SU-DHL-6 (cell line): ENCODE results near the gene MEX3A.
A peak's percentile ranks its signal among the peaks of the same experiment; 100 is the strongest.

Experiments used
- H2AFZ ChIP-seq: fragments of 200-600 bp; sonication (generic); 2 replicates; pipeline ENCODE4 v1.6.1; 2014; ENCODE audit warnings: low read depth, mild to moderate bottlenecking, moderate library complexity, mixed read lengths, antibody characterized with exemption, low read length; ENCODE audit not compliant: severe bottlenecking
- H3F3A ChIP-seq: fragments of 200-600 bp; shearing (Covaris generic); 2 replicates; pipeline ENCODE4 v1.6.0; 2016; ENCODE audit warnings: antibody characterized with exemption, mild to moderate bottlenecking; ENCODE audit not compliant: insufficient read depth
- H3K27ac ChIP-seq: fragments of 200-600 bp; sonication (generic); 2 replicates; pipeline ENCODE4 v1.5.1; 2016; ENCODE audit warnings: low read depth, mild to moderate bottlenecking, low read length, moderate library complexity, mixed read lengths
- H3K27me3 ChIP-seq: fragments of 200-600 bp; sonication (generic), shearing (Covaris generic); 2 replicates; pipeline ENCODE4 v1.6.0; 2014; ENCODE audit warnings: mild to moderate bottlenecking, low read length
- H3K36me3 ChIP-seq: fragments of 200-600 bp; sonication (generic); 2 replicates; pipeline ENCODE4 v1.6.1; 2014; ENCODE audit warnings: mild to moderate bottlenecking, low read length, mixed read lengths
- H3K4me2 ChIP-seq: fragments of 300-600, 200-600 bp; shearing (Covaris generic), sonication (generic); 2 replicates; pipeline ENCODE4 v1.6.0; 2014; ENCODE audit warnings: low read length, low read depth, mild to moderate bottlenecking; ENCODE audit not compliant: poor library complexity, severe bottlenecking
- H3K4me3 ChIP-seq: fragments of 200-600 bp; sonication (generic); 2 replicates; pipeline ENCODE4 v1.5.1; 2014; ENCODE audit warnings: antibody characterized with exemption, low read length, mild to moderate bottlenecking, mixed read lengths; ENCODE audit not compliant: insufficient read depth, poor library complexity, severe bottlenecking
- H3K79me2 ChIP-seq: fragments of 200-600 bp; sonication (generic); 2 replicates; pipeline ENCODE4 v1.6.1; 2014; ENCODE audit warnings: mild to moderate bottlenecking, low read length, moderate library complexity; ENCODE audit not compliant: insufficient read depth
- H3K9ac ChIP-seq: fragments of 200-600 bp; sonication (generic); 2 replicates; pipeline ENCODE4 v1.7.0; 2014; ENCODE audit warnings: mild to moderate bottlenecking, low read length
- H3K9me2 ChIP-seq: fragments of 200-600 bp; sonication (generic); replicated peaks from 2 replicates; pipeline ENCODE4 v1.6.1; 2014; ENCODE audit warnings: low read length; ENCODE audit not compliant: insufficient read depth
- H3K9me3 ChIP-seq: fragments of 200-600 bp; sonication (generic); 2 replicates; pipeline ENCODE4 v1.6.1; 2014; ENCODE audit warnings: low read length, mixed read lengths; ENCODE audit not compliant: insufficient read depth
- H4K20me1 ChIP-seq: fragments of 200-600 bp; sonication (generic); 2 replicates; pipeline ENCODE4 v1.6.1; 2014; ENCODE audit warnings: low read depth, mild to moderate bottlenecking, antibody characterized with exemption, low read length, moderate library complexity, mixed read lengths
- CTCF ChIP-seq: fragments of 200-600 bp; sonication (generic); IDR thresholded peaks from one replicate; pipeline ENCODE4 v1.5.1; 2017; ENCODE audit warnings: antibody characterized with exemption, mild to moderate bottlenecking, low read length, moderate library complexity; ENCODE audit not compliant: insufficient read depth, poor library complexity, severe bottlenecking
- EZH2phosphoT487 ChIP-seq: fragments of 200-600 bp; sonication (generic), shearing (Covaris generic); conservative IDR thresholded peaks from 2 replicates; pipeline ENCODE4 v1.6.1; 2018; ENCODE audit warnings: mild to moderate bottlenecking, antibody characterized with exemption, low read length, moderate library complexity, mixed read lengths

Gene MEX3A

GRCh38 chr1:156025876-156026275 lies 56.4 kb downstream of the MEX3A start:
- no peak overlapping the region for H3K9ac ChIP-seq
- H3K27ac ChIP-seq = no peak overlapping the region
- H3K79me2 ChIP-seq = no peaks in the 10 kb centered on the region
- no peaks in the 10 kb centered on the region for H3K9me3 ChIP-seq
- no peaks in the 10 kb centered on the region for H3K27me3 ChIP-seq
- no peaks in the 10 kb centered on the region for H3K9me2 ChIP-seq
- no peaks in the 10 kb centered on the region for H4K20me1 ChIP-seq
- peaks cover 4% of the 10 kb centered on the region; the same call in 1 of the 2 replicates for H3F3A ChIP-seq
- no peak overlapping the region for H3K4me3 ChIP-seq
- no peak overlapping the region for H3K4me2 ChIP-seq
- H2AFZ ChIP-seq = no peak overlapping the region
- no peaks in the 10 kb centered on the region for H3K36me3 ChIP-seq
- TF ChIP-seq CTCF (peak; percentile 50), EZH2phosphoT487 (no peak)

- H3K79me2 ChIP-seq = peaks cover 10% of the 10 kb centered on the region
- H2AFZ ChIP-seq = no peak overlapping the region
- no peaks in the 10 kb centered on the region for H3K36me3 ChIP-seq
- H3K9me2 ChIP-seq = no peaks in the 10 kb centered on the region
- H3K27me3 ChIP-seq = no peaks in the 10 kb centered on the region
- H3K9ac ChIP-seq = no peak overlapping the region
- TF ChIP-seq EZH2phosphoT487 (no peak), CTCF (no peak)
- no peak overlapping the region for H3K27ac ChIP-seq
- peaks cover 4% of the 10 kb centered on the region; the same call in 1 of the 2 replicates for H3F3A ChIP-seq
- no peak overlapping the region for H3K4me2 ChIP-seq
- H4K20me1 ChIP-seq = no peaks in the 10 kb centered on the region
- no peak overlapping the region for H3K4me3 ChIP-seq
- H3K9me3 ChIP-seq = no peaks in the 10 kb centered on the region
These were observed 57.5 kb downstream of the MEX3A start for GRCh38 chr1:156024801-156025200.
